ENCODE data around the gene LRMDA. TPM values are rescaled to one million over a fixed set of nuclear protein-coding genes. Genes with fewer than 3 reads are reported as not detected.

LRMDA gene
- total RNA-seq, 1 experiment from 2014 or later, result 4.8 TPM

GRCh38 chr10:75815066-75815465 is 383.6 kb downstream of the LRMDA start:
- RAD21 ChIA-PET (ENCODE audit: low non-redundant PET in 1 of 2, low total read pairs in 2 of 2, uncharacterized antibody in 2 of 2, unreplicated experiment in 2 of 2), result no interaction called here

GRCh38 chr10:75817198-75817597 is 385.8 kb downstream of the LRMDA start:
- Histone ChIP-seq H3K79me2 (ENCODE audit: insufficient read depth, low read length) (no peaks in the 10 kb centered on the region), H3K9me2 (ENCODE audit: insufficient read depth) (no peaks in the 10 kb centered on the region), H3K27me3 (ENCODE audit: insufficient read depth, low read length) (peaks cover 28% of the 10 kb centered on the region), H3K4me2 (ENCODE audit: low read length) (no peak overlapping the region), H3K9ac (ENCODE audit: low read length) (no peak overlapping the region), H3K27ac (ENCODE audit: low read depth, low read length) (no peak overlapping the region), H4K20me1 (ENCODE audit: insufficient read depth) (no peaks in the 10 kb centered on the region), H3K4me3 (replicated peaks in 1 of 2; ENCODE audit: low read depth in 1 of 2, low read length in 2 of 2) (no peak overlapping the region), H2AFZ (ENCODE audit: low read depth, low read length, poor library complexity, severe bottlenecking) (no peak overlapping the region), H3K9me3 (ENCODE audit: control insufficient read depth in 1 of 2, insufficient read depth in 1 of 2, low read depth in 1 of 2, low read length in 2 of 2) (no peaks in the 10 kb centered on the region), H3K36me3 (ENCODE audit: control insufficient read depth in 1 of 2, insufficient read depth in 2 of 2, low read length in 2 of 2) (no peaks in the 10 kb centered on the region), H3K4me1 (ENCODE audit: control insufficient read depth in 1 of 2, insufficient read depth in 2 of 2, low read length in 2 of 2) (no peaks in the 10 kb centered on the region)
- RAD21 ChIA-PET (ENCODE audit: low non-redundant PET in 1 of 2, low total read pairs in 2 of 2, uncharacterized antibody in 2 of 2, unreplicated experiment in 2 of 2), result no interaction called here
- CTCF ChIA-PET, result no interaction called here
- no peak for ATAC-seq
- POLR2A ChIA-PET, result no interaction called here
- DNase-seq (ENCODE audit: low read depth, low spot score), result no peak
- no TSS peak for BruUV-seq (replicated peaks)
- intact Hi-C loops (cut with micrococcal nuclease), result no loop called here
- TF ChIP-seq SIN3A (IDR thresholded peaks at IDR 0.05; ENCODE audit: low read depth), result no peak
- no peak for TF ChIP-seq YY1 (IDR thresholded peaks at IDR 0.05; ENCODE audit: extremely low read depth, insufficient replicate concordance, low read depth, low read length)
- no peak for TF ChIP-seq EGR1 (IDR thresholded peaks at IDR 0.05; ENCODE audit: low read depth)
- TF ChIP-seq ELF1 (IDR thresholded peaks at IDR 0.05; ENCODE audit: borderline replicate concordance, low read depth), result no peak
- TF ChIP-seq FOSL1 (IDR thresholded peaks at IDR 0.05; ENCODE audit: low read depth), result no peak
- no peak for TF ChIP-seq SP1 (IDR thresholded peaks at IDR 0.05; ENCODE audit: low read depth)
- TF ChIP-seq EZH2 (IDR thresholded peaks at IDR 0.05), result no peak
- no peak for TF ChIP-seq ZBTB33 (IDR thresholded peaks at IDR 0.05; ENCODE audit: extremely low read depth, insufficient replicate concordance, low read length)
- no peak for TF ChIP-seq RAD21 (IDR thresholded peaks at IDR 0.05; ENCODE audit: low read depth)
- no peak for TF ChIP-seq CEBPB (IDR thresholded peaks at IDR 0.05; ENCODE audit: low read depth)
- TF ChIP-seq ZNF274 (IDR thresholded peaks at IDR 0.05; ENCODE audit: low read depth, low read length), result no peak
- no peak for TF ChIP-seq TCF7L2 (IDR thresholded peaks at IDR 0.05; ENCODE audit: borderline replicate concordance, extremely low read depth, insufficient read depth, insufficient read length)
- no peak for TF ChIP-seq ATF3 (IDR thresholded peaks at IDR 0.05)
- no peak for TF ChIP-seq MAX (IDR thresholded peaks at IDR 0.05)
- no peak for TF ChIP-seq CBX3 (IDR thresholded peaks at IDR 0.05; ENCODE audit: low read depth)
- TF ChIP-seq SRF (IDR thresholded peaks at IDR 0.05; ENCODE audit: low read depth), result no peak
- TF ChIP-seq ZFX (IDR thresholded peaks at IDR 0.05), result no peak

More at GRCh38 chr10:75815066-75815465, 383.6 kb downstream of the LRMDA start:
- Histone ChIP-seq H3K9me2 (ENCODE audit: insufficient read depth) (no peaks in the 10 kb centered on the region), H3K4me2 (ENCODE audit: low read length) (no peak overlapping the region), H3K9me3 (ENCODE audit: control insufficient read depth in 1 of 2, insufficient read depth in 1 of 2, low read depth in 1 of 2, low read length in 2 of 2) (no peaks in the 10 kb centered on the region), H3K27me3 (ENCODE audit: insufficient read depth, low read length) (peaks cover 28% of the 10 kb centered on the region), H3K36me3 (ENCODE audit: control insufficient read depth in 1 of 2, insufficient read depth in 2 of 2, low read length in 2 of 2) (no peaks in the 10 kb centered on the region), H3K4me1 (ENCODE audit: control insufficient read depth in 1 of 2, insufficient read depth in 2 of 2, low read length in 2 of 2) (no peaks in the 10 kb centered on the region), H3K4me3 (replicated peaks in 1 of 2; ENCODE audit: low read depth in 1 of 2, low read length in 2 of 2) (no peak overlapping the region), H2AFZ (ENCODE audit: low read depth, low read length, poor library complexity, severe bottlenecking) (no peak overlapping the region), H4K20me1 (ENCODE audit: insufficient read depth) (no peaks in the 10 kb centered on the region), H3K79me2 (ENCODE audit: insufficient read depth, low read length) (no peaks in the 10 kb centered on the region), H3K9ac (ENCODE audit: low read length) (no peak overlapping the region), H3K27ac (ENCODE audit: low read depth, low read length) (no peak overlapping the region)
- DNase-seq (ENCODE audit: low read depth, low spot score) (no peak), ATAC-seq (no peak)
- intact Hi-C loops (cut with micrococcal nuclease), result no loop called here
- ChIA-PET POLR2A (no interaction called here), CTCF (no interaction called here)
- no TSS peak for BruUV-seq (replicated peaks)
- no peak for TF ChIP-seq SIN3A (IDR thresholded peaks at IDR 0.05; ENCODE audit: low read depth)

Data from HCT116 (cell line).